Erythroblast (primary cell): Measurements from ENCODE around the gene CNP.

Experiments
- DNase-seq, 2 experiments: peaks; one replicate each; lab custom pipeline; 2025; lab: John Stamatoyannopoulos, UW
- GATA1 ChIP-seq: IDR thresholded peaks from 2 replicates; pipeline ENCODE4 v1.6.1; 2011; ENCODE audit warnings: low read depth, mild to moderate bottlenecking, control low read depth, low read length, moderate library complexity
- POLR2A ChIP-seq: IDR thresholded peaks from 2 replicates; pipeline ENCODE4 v1.6.1; 2011; ENCODE audit warnings: mild to moderate bottlenecking, low read length

Gene CNP

GRCh38 chr17:41972571-41973407 lies 6.2 kb downstream of the CNP start:
- DNase-seq = no peak
- TF ChIP-seq GATA1 = no peak
- no peak for TF ChIP-seq POLR2A

GRCh38 chr17:41973408-41973811 lies 6.8 kb downstream of the CNP start:
- TF ChIP-seq POLR2A (no peak), GATA1 (no peak)
- DNase-seq = no peak

- TF ChIP-seq GATA1 (no peak), POLR2A (no peak)
- DNase-seq = no peak
These were observed 7.4 kb downstream of the CNP start for GRCh38 chr17:41974031-41974430.

GRCh38 chr17:41974658-41975057 lies 8.1 kb downstream of the CNP start:
- TF ChIP-seq POLR2A (no peak), GATA1 (no peak)
- no peak for DNase-seq

GRCh38 chr17:41975099-41976083 lies 8.8 kb downstream of the CNP start:
- TF ChIP-seq POLR2A (no peak), GATA1 (no peak)
- no peak for DNase-seq

GRCh38 chr17:41976142-41976768 lies 9.7 kb downstream of the CNP start:
- TF ChIP-seq GATA1 (no peak), POLR2A (no peak)
- DNase-seq = no peak

GRCh38 chr17:41977991-41978390 lies 11.4 kb downstream of the CNP start:
- TF ChIP-seq POLR2A = no peak
- TF ChIP-seq GATA1 = no peak
- no peak for DNase-seq

- no peak for DNase-seq
- TF ChIP-seq GATA1 (no peak), POLR2A (no peak)
These were observed 15.6 kb downstream of the CNP start for GRCh38 chr17:41982026-41982760.

GRCh38 chr17:41984454-41984853 lies 17.9 kb downstream of the CNP start:
- TF ChIP-seq POLR2A = no peak
- no peak for DNase-seq

- TF ChIP-seq GATA1 = no peak
- no peak for TF ChIP-seq POLR2A
- DNase-seq = no peak
These were observed 19.3 kb downstream of the CNP start for GRCh38 chr17:41985919-41986318.

- no peak for DNase-seq
- TF ChIP-seq POLR2A (no peak), GATA1 (no peak)
These were observed 20.0 kb downstream of the CNP start for GRCh38 chr17:41986634-41987033.

GRCh38 chr17:41987642-41988041 lies 21.0 kb downstream of the CNP start:
- DNase-seq = no peak

GRCh38 chr17:41988418-41988817 lies 21.8 kb downstream of the CNP start:
- DNase-seq = no peak

More at GRCh38 chr17:41987642-41988041, 21.0 kb downstream of the CNP start:
- TF ChIP-seq POLR2A (no peak), GATA1 (no peak)

More at GRCh38 chr17:41988418-41988817, 21.8 kb downstream of the CNP start:
- TF ChIP-seq GATA1 (no peak), POLR2A (no peak)
